GM23338 (cell line): Measurements from ENCODE around the gene ODF2L. TPM values are rescaled to one million over a fixed set of nuclear protein-coding genes. Genes with fewer than 3 reads are reported as not detected.

Source experiments
- ATAC-seq: fragments of 200-7000 bp; cut with Tn5 transposase; 3 replicates; pipeline ENCODE4 v1.9.1; 2020
- DNase-seq: peaks from one replicate; pipeline ENCODE4 v3.0.0-alpha.2; 2015; ENCODE audit warnings: low spot score
- H2AFZ ChIP-seq: fragments of 200-600 bp; sonication (generic); 2 replicates; pipeline ENCODE4 v1.8.0; 2016; ENCODE audit warnings: antibody characterized with exemption, mild to moderate bottlenecking, moderate library complexity
- H3F3A ChIP-seq: fragments of 200-600 bp; sonication (generic); replicated peaks from 2 replicates; pipeline ENCODE4 v1.8.0; 2017; ENCODE audit warnings: antibody characterized with exemption, mixed run types, low read depth
- H3K27ac ChIP-seq: fragments of 200-600 bp; sonication (generic); 2 replicates; pipeline ENCODE4 v1.6.1; 2016; ENCODE audit warnings: low read depth
- H3K27me3 ChIP-seq: fragments of 200-600 bp; sonication (generic); 2 replicates; pipeline ENCODE4 v1.8.0; 2016; ENCODE audit warnings: mild to moderate bottlenecking, mixed run types, moderate library complexity; ENCODE audit not compliant: insufficient read depth
- H3K36me3 ChIP-seq: fragments of 200-600 bp; sonication (generic); 2 replicates; pipeline ENCODE4 v1.8.0; 2016; ENCODE audit warnings: mild to moderate bottlenecking; ENCODE audit not compliant: insufficient read depth
- H3K4me1 ChIP-seq: fragments of 200-600 bp; sonication (generic); 2 replicates; pipeline ENCODE4 v1.8.0; 2016; ENCODE audit warnings: mild to moderate bottlenecking, moderate library complexity; ENCODE audit not compliant: insufficient read depth
- H3K4me2 ChIP-seq: fragments of 200-600 bp; sonication (generic); 2 replicates; pipeline ENCODE4 v1.7.1; 2017; ENCODE audit warnings: mixed run types
- H3K4me3 ChIP-seq: fragments of 200-600 bp; sonication (generic); 2 replicates; pipeline ENCODE4 v1.6.1; 2016; ENCODE audit warnings: mixed run types
- H3K79me2 ChIP-seq: fragments of 200-600 bp; sonication (generic); replicated peaks from 2 replicates; pipeline ENCODE4 v1.8.0; 2017; ENCODE audit warnings: mild to moderate bottlenecking; ENCODE audit not compliant: insufficient read depth
- H3K9me2 ChIP-seq: fragments of 200-600 bp; sonication (generic); 2 replicates; pipeline ENCODE4 v1.8.0; 2017; ENCODE audit not compliant: insufficient read depth
- H4K20me1 ChIP-seq: fragments of 200-600 bp; sonication (generic); replicated peaks from 2 replicates; pipeline ENCODE4 v1.8.0; 2017; ENCODE audit warnings: mild to moderate bottlenecking; ENCODE audit not compliant: insufficient read depth
- H3K27ac Mint-ChIP-seq: 2 replicates; pipeline ENCODE4 v1.8.0; 2020; ENCODE audit warnings: inconsistent platforms, mild to moderate bottlenecking, moderate library complexity, mixed read lengths
- H3K27me3 Mint-ChIP-seq: 3 replicates; pipeline ENCODE4 v1.8.0; 2022; ENCODE audit warnings: low read depth, mild to moderate bottlenecking, moderate library complexity, mixed read lengths, inconsistent platforms; ENCODE audit not compliant: insufficient read depth, poor library complexity
- H3K36me3 Mint-ChIP-seq: 3 replicates; pipeline ENCODE4 v1.8.0; 2021; ENCODE audit warnings: low read depth, mild to moderate bottlenecking, inconsistent platforms, moderate library complexity, mixed read lengths
- H3K4me1 Mint-ChIP-seq: 3 replicates; pipeline ENCODE4 v1.8.0; 2020; ENCODE audit warnings: mild to moderate bottlenecking, inconsistent platforms, mixed read lengths
- H3K4me3 Mint-ChIP-seq: 3 replicates; pipeline ENCODE4 v1.8.0; 2021; ENCODE audit warnings: moderate library complexity, mild to moderate bottlenecking, inconsistent platforms, mixed read lengths
- H3K9me3 Mint-ChIP-seq: 3 replicates; pipeline ENCODE4 v1.8.0; 2020; ENCODE audit warnings: moderate library complexity, mild to moderate bottlenecking, inconsistent platforms, mixed read lengths
- CREB1 ChIP-seq: fragments of 250-450 bp; sonication (Bioruptor Pico); IDR thresholded peaks from 2 replicates; pipeline ENCODE4 v1.5.0; 2020; ENCODE audit warnings: low read depth, mild to moderate bottlenecking, moderate library complexity
- ETS1 ChIP-seq: IDR thresholded peaks from 2 replicates; pipeline ENCODE4 v1.6.1; 2016; ENCODE audit warnings: antibody characterized with exemption
- NANOG ChIP-seq: IDR thresholded peaks from 2 replicates; pipeline ENCODE4 v1.6.1; 2016; ENCODE audit warnings: antibody characterized with exemption, borderline replicate concordance
- REST ChIP-seq: IDR thresholded peaks from one replicate; pipeline ENCODE4 v1.6.1; 2018; ENCODE audit warnings: antibody characterized with exemption; ENCODE audit not compliant: unreplicated experiment
- ZNF114 ChIP-seq: fragments of 250-450 bp; sonication (Bioruptor Pico); IDR thresholded peaks from 2 replicates; pipeline ENCODE4 v1.5.0; 2020; ENCODE audit warnings: mild to moderate bottlenecking, moderate library complexity
- ZNF331 ChIP-seq: fragments of 250-450 bp; sonication (Bioruptor Pico); IDR thresholded peaks from 2 replicates; pipeline ENCODE4 v1.5.0; 2020; ENCODE audit warnings: low read depth, mild to moderate bottlenecking, moderate library complexity
- ZNF462 ChIP-seq: fragments of 250-450 bp; sonication (Bioruptor Pico); IDR thresholded peaks from 2 replicates; pipeline ENCODE4 v1.5.0; 2020; ENCODE audit warnings: mild to moderate bottlenecking, moderate library complexity
- polyA plus RNA-seq: library from polyadenylated mRNA; unstranded; fragments of >200 nt; fragmentation: Nextera tagmentation; extraction: Ambion mirVana; gene quantifications from 2 replicates; pipeline ENCODE4 v1.2.1, GENCODE V29; 2016
- total RNA-seq: library from RNA; depleted of rRNA; stranded (reverse); fragments of >200 nt; shearing (Covaris generic); gene quantifications from 2 replicates; pipeline ENCODE4 v1.2.3, GENCODE V29; 2014

The ODF2L gene
- total and polyA plus RNA-seq, 2 experiments from 2014 or later, result 29.8 to 51.5 TPM

GRCh38 chr1:86382878-86383277 is 13.2 kb downstream of the ODF2L start:
- Mint-ChIP-seq H3K27ac (no peak overlapping the region), H3K27me3 (peaks cover 2% of the 10 kb centered on the region), H3K4me1 (no peaks in the 10 kb centered on the region), H3K9me3 (peaks cover 10% of the 10 kb centered on the region), H3K4me3 (no peak overlapping the region), H3K36me3 (peaks cover 12% of the 10 kb centered on the region)
- H3K79me2 ChIP-seq, result peaks cover 8% of the 10 kb centered on the region; the same call in 1 of the 2 replicates
- H3K36me3 ChIP-seq, result no peaks in the 10 kb centered on the region
- TF ChIP-seq ETS1 (no peak), ZNF114 (CRISPR knock-in tag) (no peak), REST (no peak)
- no peak overlapping the region for H3K4me3 ChIP-seq
- ATAC-seq (no peak), DNase-seq (no peak)
- no peaks in the 10 kb centered on the region for H3K27me3 ChIP-seq
- no peaks in the 10 kb centered on the region for H3F3A ChIP-seq
- no peak overlapping the region for H2AFZ ChIP-seq
- H3K27ac ChIP-seq, result no peak overlapping the region
- H4K20me1 ChIP-seq, result no peaks in the 10 kb centered on the region
- H3K9me2 ChIP-seq, result no peaks in the 10 kb centered on the region
- no peak overlapping the region for H3K4me2 ChIP-seq
- no peaks in the 10 kb centered on the region for H3K4me1 ChIP-seq

- Histone ChIP-seq H3K9me2 (no peaks in the 10 kb centered on the region), H2AFZ (no peak overlapping the region), H3F3A (no peaks in the 10 kb centered on the region), H3K4me2 (no peak overlapping the region), H3K79me2 (no peaks in the 10 kb centered on the region), H4K20me1 (no peaks in the 10 kb centered on the region), H3K4me1 (no peaks in the 10 kb centered on the region), H3K27ac (no peak overlapping the region), H3K36me3 (peaks cover 12% of the 10 kb centered on the region), H3K27me3 (no peaks in the 10 kb centered on the region), H3K4me3 (no peak overlapping the region)
- DNase-seq (no peak), ATAC-seq (no peak)
- H3K36me3 Mint-ChIP-seq, result peaks cover 29% of the 10 kb centered on the region
- H3K4me1 Mint-ChIP-seq, result no peaks in the 10 kb centered on the region
- H3K9me3 Mint-ChIP-seq, result peaks cover 27% of the 10 kb centered on the region
- H3K27ac Mint-ChIP-seq, result no peak overlapping the region; the same call in 1 of the 2 replicates
- H3K27me3 Mint-ChIP-seq, result peaks cover 4% of the 10 kb centered on the region
- no peak overlapping the region for H3K4me3 Mint-ChIP-seq
- TF ChIP-seq ZNF331 (CRISPR knock-in tag), result no peak
- TF ChIP-seq REST, result no peak
- TF ChIP-seq NANOG, result no peak
- no peak for TF ChIP-seq CREB1 (CRISPR knock-in tag)
- TF ChIP-seq ZNF462 (CRISPR knock-in tag), result no peak
Measured at GRCh38 chr1:86381223-86381622, 14.9 kb downstream of the ODF2L start.
